Thymus (tissue), 11 donors: ENCODE data around the gene C5AR1. TPM values are rescaled to one million over a fixed set of nuclear protein-coding genes. Genes with fewer than 3 reads are reported as not detected.

ENCODE experiments used
- DNase-seq, 9 donors: peaks; one replicate each; pipeline ENCODE4 v3.0.0-alpha.2; 2013; ENCODE audit warnings: low spot score in 9 of 9, low read depth in 6 of 9, missing footprints in 1 of 9
- H3K27ac ChIP-seq, 2 donors: one replicate each; pipeline ENCODE4 v1.5.1; 2013; ENCODE audit warnings: control low read depth in 1 of 2, low read depth in 1 of 2, low read length in 1 of 2, mild to moderate bottlenecking in 1 of 2, moderate library complexity in 1 of 2
- H3K27me3 ChIP-seq, 2 donors: one replicate each; pipeline ENCODE4 v1.5.1; 2013; ENCODE audit warnings: low read length in 1 of 2; ENCODE audit not compliant: control insufficient read depth in 2 of 2, insufficient read depth in 1 of 2
- H3K36me3 ChIP-seq, 2 donors: one replicate each; pipeline ENCODE4 v1.5.1; 2013; ENCODE audit warnings: low read length in 1 of 2, mild to moderate bottlenecking in 1 of 2, moderate library complexity in 1 of 2; ENCODE audit not compliant: control insufficient read depth in 2 of 2, insufficient read depth in 2 of 2
- H3K4me1 ChIP-seq, 2 donors: one replicate each; pipeline ENCODE4 v1.5.1; 2013; ENCODE audit warnings: low read length in 2 of 2; ENCODE audit not compliant: control insufficient read depth in 2 of 2, insufficient read depth in 2 of 2
- H3K4me3 ChIP-seq, 2 donors: one replicate each; pipeline ENCODE4 v1.5.1; 2013; ENCODE audit warnings: low read length in 2 of 2, control low read depth in 1 of 2, mild to moderate bottlenecking in 1 of 2
- H3K9me3 ChIP-seq, 2 donors: one replicate each; pipeline ENCODE4 v1.5.1; 2013; ENCODE audit warnings: low read length in 1 of 2, mild to moderate bottlenecking in 1 of 2; ENCODE audit not compliant: control insufficient read depth in 2 of 2, insufficient read depth in 1 of 2
- WGBS: extraction: QIAGEN DNeasy Blood & Tissue Kit; methylation state at CpG from one replicate; pipeline ENCODE4 v1.1.7; 2013; 5-methylcytosine and 5-hydroxymethylcytosine counted together
- polyA plus RNA-seq: library from polyadenylated mRNA; stranded (reverse); fragments of 200-250 nt; gene quantifications from one replicate; pipeline ENCODE4 v1.2.3, GENCODE V29; 2013
- total RNA-seq: library from RNA; stranded (reverse); fragments of 120-200 nt; gene quantifications from one replicate; pipeline ENCODE4 v1.2.4, GENCODE V29; 2013
- donor health status: healthy.

Gene C5AR1
- total and polyA plus RNA-seq, 2 donors = 2.2 to 17.8 TPM

DNA sequence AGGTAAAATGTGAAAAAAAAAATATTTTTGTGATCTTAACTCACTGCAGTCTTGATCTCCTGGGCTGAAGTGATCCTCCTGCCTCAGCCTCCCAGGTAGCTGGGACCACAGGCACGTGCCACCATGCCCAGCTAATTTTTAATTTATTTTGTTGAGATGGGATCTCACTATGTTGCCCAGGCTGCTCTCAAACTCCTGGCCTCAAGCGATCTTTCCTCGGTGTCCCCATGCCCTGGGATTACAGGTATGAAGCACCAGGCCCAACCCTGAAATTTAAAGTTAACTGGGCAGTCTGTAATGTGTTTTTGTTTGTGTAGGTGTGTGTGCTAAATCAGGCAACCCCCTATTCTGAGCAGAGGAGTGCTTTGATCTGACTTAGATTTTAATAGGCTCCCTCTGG lies 3.4 kb upstream of the C5AR1 start:
- Histone ChIP-seq H3K27me3 (peaks cover 0 to 16% of the 10 kb centered on the region in 2 donors), H3K9me3 (no peaks in the 10 kb centered on the region), H3K4me1 (no peaks in the 10 kb centered on the region), H3K27ac (no peak overlapping the region), H3K4me3 (no peak overlapping the region), H3K36me3 (no peaks in the 10 kb centered on the region)
- DNase-seq = no peak
- WGBS = 96% methylated on average over 3 of the region's 3 CpGs

DNA sequence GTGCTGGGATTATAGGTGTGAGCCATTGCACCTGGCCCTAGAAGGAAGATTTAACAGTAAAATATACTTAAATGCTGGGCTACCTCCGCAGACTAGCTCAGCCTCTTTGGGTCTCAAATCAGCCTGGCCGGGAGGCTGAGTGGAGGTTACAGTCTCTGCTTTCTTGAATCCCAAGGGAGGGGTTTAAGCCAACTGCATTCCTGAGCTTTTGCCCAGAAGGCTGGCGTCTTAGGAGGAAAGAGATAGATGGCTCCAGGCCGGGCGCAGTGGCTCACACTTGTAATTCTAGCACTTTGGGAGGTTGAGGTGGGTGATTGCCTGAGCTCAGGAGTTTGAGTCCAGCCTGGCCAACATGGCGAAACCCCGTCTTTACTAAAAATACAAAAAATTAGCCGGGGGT lies 623 bp upstream of the C5AR1 start:
- peaks cover 0 to 16% of the 10 kb centered on the region in 2 donors for H3K27me3 ChIP-seq
- no peaks in the 10 kb centered on the region for H3K36me3 ChIP-seq
- H3K4me1 ChIP-seq = no peaks in the 10 kb centered on the region
- no peak for DNase-seq
- H3K4me3 ChIP-seq = no peak overlapping the region
- no peak overlapping the region for H3K27ac ChIP-seq
- no peaks in the 10 kb centered on the region for H3K9me3 ChIP-seq
- WGBS = 94% methylated on average over 8 of the region's 8 CpGs

DNA sequence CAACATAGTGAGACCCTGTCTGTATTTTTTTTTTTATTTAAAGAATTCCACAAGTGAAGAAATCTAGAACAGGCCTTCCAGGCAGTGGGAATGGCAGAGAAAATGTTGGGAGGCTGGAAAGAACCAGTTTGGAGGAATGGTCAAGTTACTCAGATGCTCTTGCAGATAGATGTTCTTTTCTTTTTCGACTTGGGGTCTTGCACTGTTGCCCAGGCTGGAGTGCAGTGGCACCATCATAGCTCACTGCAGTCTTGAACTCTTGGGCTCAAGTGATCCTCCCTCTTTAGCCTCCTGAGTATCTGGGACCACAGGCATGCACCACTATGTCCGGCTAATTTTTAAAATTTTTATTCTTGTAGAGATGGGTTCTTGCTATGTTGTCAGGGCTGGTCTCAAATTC lies 662 bp downstream of the C5AR1 start:
- Histone ChIP-seq H3K4me3 (no peak overlapping the region), H3K27ac (no peak overlapping the region), H3K27me3 (peaks cover 0 to 17% of the 10 kb centered on the region in 2 donors), H3K4me1 (no peaks in the 10 kb centered on the region), H3K9me3 (no peaks in the 10 kb centered on the region), H3K36me3 (no peaks in the 10 kb centered on the region)
- WGBS = 95% methylated on average over 2 of the region's 2 CpGs
- no peak for DNase-seq

DNA sequence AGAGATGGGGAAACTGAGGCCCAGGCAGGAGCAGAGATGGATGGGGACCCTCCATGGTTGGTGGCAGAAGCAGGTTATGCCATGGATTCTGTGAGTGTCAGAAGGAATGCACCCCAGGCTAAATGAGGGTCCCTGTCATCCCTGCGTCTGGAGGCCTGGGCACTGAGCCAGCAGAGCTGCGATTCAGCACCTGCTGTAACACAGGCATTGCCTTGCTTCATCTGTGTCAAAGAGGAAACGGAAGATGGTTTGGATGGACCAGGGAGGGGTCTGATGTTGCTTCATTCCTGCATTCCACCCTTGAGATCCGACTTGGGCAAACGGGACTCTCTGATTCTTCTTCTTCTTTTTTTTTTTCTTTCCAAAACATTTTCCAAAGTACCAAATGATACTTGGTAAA lies 1.2 kb downstream of the C5AR1 start:
- no peaks in the 10 kb centered on the region for H3K4me1 ChIP-seq
- H3K4me3 ChIP-seq = no peak overlapping the region
- DNase-seq = peak in 1 of 9 donors; percentile 8
- no peaks in the 10 kb centered on the region for H3K36me3 ChIP-seq
- H3K27me3 ChIP-seq = peaks cover 0 to 20% of the 10 kb centered on the region in 2 donors
- H3K9me3 ChIP-seq = no peaks in the 10 kb centered on the region
- 44% methylated on average over 5 of the region's 5 CpGs for WGBS
- H3K27ac ChIP-seq = no peak overlapping the region

DNA sequence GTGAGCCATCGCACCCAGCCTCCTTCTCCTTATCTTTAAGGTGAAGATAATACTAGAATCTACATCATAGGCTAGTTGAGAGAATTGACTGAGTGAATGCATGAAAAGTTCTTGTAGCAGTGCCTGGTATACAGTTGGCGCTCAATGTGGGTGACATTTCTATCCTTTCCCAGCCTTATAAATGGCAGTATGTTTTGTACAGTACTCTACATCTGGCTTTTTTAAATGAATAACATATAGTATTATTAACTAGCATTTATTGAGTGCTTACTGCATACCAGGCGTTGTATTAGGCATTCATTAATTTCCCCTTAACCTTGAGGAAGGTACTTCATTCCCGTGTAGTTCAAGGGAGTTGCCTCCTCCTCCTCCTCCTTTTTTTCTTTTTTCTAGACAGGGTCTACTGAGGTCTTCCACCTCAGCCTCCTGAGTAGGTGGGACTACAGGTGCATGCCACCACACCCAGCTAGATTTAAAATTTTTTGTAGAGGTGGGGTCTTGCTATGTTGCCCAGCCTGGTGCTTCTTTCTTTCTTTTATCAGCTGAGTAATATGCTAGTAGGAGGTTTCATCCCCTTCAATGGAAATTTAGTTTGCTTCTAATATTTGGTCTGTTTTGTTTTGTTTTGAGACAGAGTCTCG lies 2.8 kb downstream of the C5AR1 start:
- Histone ChIP-seq H3K27ac (no peak overlapping the region), H3K4me1 (no peaks in the 10 kb centered on the region), H3K27me3 (peaks cover 0 to 17% of the 10 kb centered on the region in 2 donors), H3K36me3 (no peaks in the 10 kb centered on the region), H3K4me3 (no peak overlapping the region), H3K9me3 (no peaks in the 10 kb centered on the region)
- 93% methylated on average over 5 of the region's 5 CpGs for WGBS
- DNase-seq = no peak

DNA sequence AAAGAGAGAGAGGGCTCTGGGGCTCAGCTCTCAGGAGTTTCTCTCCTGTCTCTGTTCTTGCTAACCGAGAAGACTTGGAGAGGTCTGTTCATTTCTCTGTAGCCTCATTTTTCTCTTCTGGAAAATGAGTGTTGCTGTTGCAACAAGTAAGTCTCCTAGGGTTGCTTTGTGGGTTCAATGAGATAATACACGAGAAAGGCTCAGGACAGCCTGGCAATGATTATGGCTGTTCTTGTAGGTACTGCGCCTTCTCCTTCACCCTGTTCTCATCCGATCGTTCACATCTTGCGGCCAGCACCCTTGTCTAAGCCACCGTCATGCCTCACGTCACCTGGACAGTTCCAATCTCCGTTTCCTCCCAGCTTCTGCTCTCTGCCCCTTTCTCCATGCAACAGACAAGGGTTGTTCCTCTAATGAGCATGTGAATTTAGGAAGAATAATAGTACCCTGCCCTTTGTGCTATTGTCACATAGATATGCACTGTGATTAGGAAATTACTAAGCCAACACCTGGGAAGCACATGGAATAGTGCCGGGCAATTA lies 4.2 kb downstream of the C5AR1 start:
- H3K4me1 ChIP-seq = no peaks in the 10 kb centered on the region
- peaks cover 0 to 17% of the 10 kb centered on the region in 2 donors for H3K27me3 ChIP-seq
- H3K4me3 ChIP-seq = no peak overlapping the region
- H3K36me3 ChIP-seq = no peaks in the 10 kb centered on the region
- no peaks in the 10 kb centered on the region for H3K9me3 ChIP-seq
- no peak overlapping the region for H3K27ac ChIP-seq
- no peak for DNase-seq
- 96% methylated on average over 10 of the region's 10 CpGs for WGBS

DNA sequence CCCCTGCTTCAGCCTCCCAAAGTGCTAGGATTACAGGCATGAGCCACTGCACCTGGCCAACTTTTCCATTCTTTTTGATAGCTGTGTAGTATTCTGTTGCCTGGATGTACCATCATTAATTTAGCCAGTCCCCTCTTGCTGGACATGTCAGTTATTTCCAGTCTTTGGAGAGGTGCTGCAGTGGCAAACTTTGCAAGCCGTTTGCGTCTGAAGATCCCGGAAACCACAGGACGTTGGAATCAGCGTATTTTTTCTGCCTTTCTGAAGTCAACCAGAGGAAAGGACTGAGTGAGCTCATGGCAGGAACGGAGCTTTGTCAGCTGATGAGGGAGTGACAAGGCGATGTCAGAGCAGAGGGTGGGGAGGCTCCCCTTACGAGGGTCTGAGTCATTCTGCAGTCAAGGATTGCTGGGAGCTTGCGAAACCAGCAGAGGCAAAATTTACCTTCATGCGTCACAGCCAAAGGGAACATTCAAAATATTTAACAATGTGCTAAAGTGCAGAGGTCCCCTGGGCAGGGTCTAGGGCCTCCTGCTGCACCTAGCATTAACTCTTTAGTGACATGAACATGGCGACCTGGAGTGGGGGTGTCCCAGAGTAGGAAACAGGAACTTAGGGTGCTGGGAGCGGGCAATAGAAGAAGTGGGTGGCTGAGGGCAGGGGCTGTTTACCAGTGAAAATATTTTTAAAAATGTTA lies 5.6 kb downstream of the C5AR1 start:
- H3K27ac ChIP-seq = no peak overlapping the region
- peak in 1 of 9 donors; percentile 5 for DNase-seq
- no peaks in the 10 kb centered on the region for H3K9me3 ChIP-seq
- H3K36me3 ChIP-seq = no peaks in the 10 kb centered on the region
- no peaks in the 10 kb centered on the region for H3K4me1 ChIP-seq
- WGBS = 53% methylated on average over 12 of the region's 12 CpGs
- H3K4me3 ChIP-seq = no peak overlapping the region
- H3K27me3 ChIP-seq = peaks cover 0 to 7% of the 10 kb centered on the region in 2 donors

DNA sequence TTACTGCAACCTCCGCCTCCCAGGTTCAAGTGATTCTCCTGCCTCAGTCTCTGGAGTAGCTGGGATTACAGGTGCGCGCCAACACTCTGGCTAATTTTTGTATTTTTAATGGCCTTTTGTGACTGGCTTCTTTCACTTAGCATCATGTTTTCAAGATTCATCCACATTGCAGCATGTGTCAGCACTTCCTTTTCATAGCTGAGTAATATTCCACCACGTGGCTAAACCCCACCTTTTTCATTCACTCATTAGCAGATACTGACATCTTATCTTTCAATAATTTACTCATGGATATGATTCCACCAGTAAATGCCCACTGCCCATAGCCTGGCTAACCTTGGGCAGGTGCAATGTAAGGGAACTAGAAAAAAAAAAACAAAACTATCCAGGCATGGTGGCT lies 6.9 kb downstream of the C5AR1 start:
- 88% methylated on average over 4 of the region's 4 CpGs for WGBS
- Histone ChIP-seq H3K4me1 (no peaks in the 10 kb centered on the region), H3K27me3 (peaks cover 0 to 4% of the 10 kb centered on the region in 2 donors), H3K4me3 (no peak overlapping the region), H3K36me3 (no peaks in the 10 kb centered on the region), H3K27ac (no peak overlapping the region), H3K9me3 (no peaks in the 10 kb centered on the region)
- no peak for DNase-seq
